H1 (cell line): ENCODE measurements around the gene NRN1L. TPM values are rescaled to one million over a fixed set of nuclear protein-coding genes. Genes with fewer than 3 reads are reported as not detected.

Experiments used
- E2F6 ChIP-seq: IDR thresholded peaks from 2 replicates; pipeline ENCODE4 v1.6.1; 2012; ENCODE audit warnings: inconsistent platforms
- FOSL1 ChIP-seq: IDR thresholded peaks from 2 replicates; pipeline ENCODE4 v1.6.1; 2011; ENCODE audit warnings: mild to moderate bottlenecking, low read depth, low read length, moderate library complexity; ENCODE audit not compliant: insufficient read depth
- TAF7 ChIP-seq: optimal IDR thresholded peaks from 2 replicates; pipeline ENCODE3; 2011; ENCODE audit warnings: low read depth, mild to moderate bottlenecking, inconsistent platforms, low read length, moderate library complexity, borderline replicate concordance
- polyA plus RNA-seq, 7 experiments: library from polyadenylated mRNA; depleted of rRNA in 3 of 7; stranded (reverse) in 5 of 7; unstranded in 2 of 7; fragments of >200 nt in 5 of 7; fragments of 200-250 nt in 2 of 7; gene quantifications; 1 replicate in 5 of 7; 2 replicates in 1 of 7; 4 replicates in 1 of 7; pipeline versions ENCODE4 v1.2.1 to v1.2.3, GENCODE V29; 2011 to 2013; ENCODE audit warnings: missing spikeins in 2 of 7, mixed read lengths in 2 of 7
- total RNA-seq: library from RNA; stranded (reverse); fragmentation: NEBNext Ultra II Directional; extraction: Animal tissue kit (Norgen Biotek cat#: 25700); gene quantifications from 2 replicates; pipeline ENCODE4 v1.2.1, GENCODE V29; 2021

NRN1L gene
- total and polyA plus RNA-seq, 2 of the 8 experiments (the other 6 are each of a cell fraction or from before 2014, with no cell fraction given) = 4.1 to 35.2 TPM

- TF ChIP-seq FOSL1 (no peak), TAF7 (no peak), E2F6 (no peak)
Observed at GRCh38 chr16:67855789-67856188, 28.9 kb upstream of the NRN1L start (continued).
